WERI-Rb-1 (cell line): ENCODE results near the gene HPCAL4.
A peak's percentile ranks its signal among the peaks of the same experiment; 100 is the strongest.

Experiments used
- DNase-seq: peaks from one replicate; pipeline ENCODE4 v3.0.0-alpha.2; 2020
- H3K27ac ChIP-seq: fragments of 250-450 bp; sonication (Bioruptor Pico); 2 replicates; pipeline ENCODE4 v1.5.1; 2020; ENCODE audit warnings: mild to moderate bottlenecking, moderate library complexity
- H3K27me3 ChIP-seq: fragments of 250-450 bp; sonication (Bioruptor Pico); 2 replicates; pipeline ENCODE4 v1.5.1; 2021; ENCODE audit warnings: mild to moderate bottlenecking, low read depth, moderate library complexity; ENCODE audit not compliant: insufficient read depth, severe bottlenecking
- H3K36me3 ChIP-seq: fragments of 250-450 bp; sonication (Bioruptor Pico); 2 replicates; pipeline ENCODE4 v1.5.1; 2020; ENCODE audit warnings: mild to moderate bottlenecking, moderate library complexity
- H3K4me3 ChIP-seq: 2 replicates; pipeline ENCODE4 v1.5.1; 2011; ENCODE audit warnings: low read depth, mild to moderate bottlenecking, control low read depth, low read length
- H3K9me3 ChIP-seq: fragments of 250-450 bp; sonication (Bioruptor Pico); 2 replicates; pipeline ENCODE4 v1.5.1; 2021; ENCODE audit warnings: mild to moderate bottlenecking, moderate library complexity; ENCODE audit not compliant: severe bottlenecking
- TF ChIP-seq, protein P1 (sequence below): IDR thresholded peaks from 2 replicates; pipeline ENCODE4 v1.5.1; 2011; ENCODE audit warnings: low read depth, mild to moderate bottlenecking, control low read depth, inconsistent platforms, low read length

Gene HPCAL4

GRCh38 chr1:39646232-39647081 is 44.8 kb downstream of the HPCAL4 start:
- DNase-seq = peak; percentile 82
- Histone ChIP-seq H3K4me3 (peak overlapping the region; percentile 6; the same call in 1 of the 2 replicates), H3K9me3 (no peaks in the 10 kb centered on the region), H3K27ac (peak overlapping the region; percentile 83), H3K27me3 (no peaks in the 10 kb centered on the region), H3K36me3 (no peaks in the 10 kb centered on the region)
- TF ChIP-seq, protein P1, sequence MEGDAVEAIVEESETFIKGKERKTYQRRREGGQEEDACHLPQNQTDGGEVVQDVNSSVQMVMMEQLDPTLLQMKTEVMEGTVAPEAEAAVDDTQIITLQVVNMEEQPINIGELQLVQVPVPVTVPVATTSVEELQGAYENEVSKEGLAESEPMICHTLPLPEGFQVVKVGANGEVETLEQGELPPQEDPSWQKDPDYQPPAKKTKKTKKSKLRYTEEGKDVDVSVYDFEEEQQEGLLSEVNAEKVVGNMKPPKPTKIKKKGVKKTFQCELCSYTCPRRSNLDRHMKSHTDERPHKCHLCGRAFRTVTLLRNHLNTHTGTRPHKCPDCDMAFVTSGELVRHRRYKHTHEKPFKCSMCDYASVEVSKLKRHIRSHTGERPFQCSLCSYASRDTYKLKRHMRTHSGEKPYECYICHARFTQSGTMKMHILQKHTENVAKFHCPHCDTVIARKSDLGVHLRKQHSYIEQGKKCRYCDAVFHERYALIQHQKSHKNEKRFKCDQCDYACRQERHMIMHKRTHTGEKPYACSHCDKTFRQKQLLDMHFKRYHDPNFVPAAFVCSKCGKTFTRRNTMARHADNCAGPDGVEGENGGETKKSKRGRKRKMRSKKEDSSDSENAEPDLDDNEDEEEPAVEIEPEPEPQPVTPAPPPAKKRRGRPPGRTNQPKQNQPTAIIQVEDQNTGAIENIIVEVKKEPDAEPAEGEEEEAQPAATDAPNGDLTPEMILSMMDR = no peak

GRCh38 chr1:39645411-39646043 is 45.7 kb downstream of the HPCAL4 start:
- DNase-seq = no peak
- Histone ChIP-seq H3K27me3 (no peaks in the 10 kb centered on the region), H3K36me3 (no peaks in the 10 kb centered on the region), H3K4me3 (no peak overlapping the region), H3K27ac (no peak overlapping the region), H3K9me3 (no peaks in the 10 kb centered on the region)
- TF ChIP-seq, protein P1 = no peak

DNA sequence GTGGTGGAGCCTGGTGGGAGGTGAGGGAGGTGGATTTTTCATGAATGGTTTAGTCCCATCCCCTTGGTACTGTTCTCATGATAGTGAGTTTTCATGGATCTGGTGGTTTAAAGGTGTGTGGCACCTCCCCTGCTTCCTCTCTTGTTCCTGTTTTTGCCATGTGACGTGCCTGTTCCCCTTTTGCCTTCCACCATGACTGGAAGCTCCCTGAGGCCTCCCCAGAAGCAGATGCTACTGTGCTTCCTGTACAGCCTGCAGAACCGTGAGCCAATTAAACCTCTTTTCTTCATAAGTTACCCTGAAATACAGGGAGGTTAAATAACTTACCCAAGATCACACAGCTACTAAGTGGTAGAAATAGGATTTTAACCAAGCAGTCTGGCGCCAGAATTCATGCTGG is 47.5 kb downstream of the HPCAL4 start:
- no peaks in the 10 kb centered on the region for H3K9me3 ChIP-seq
- H3K27me3 ChIP-seq = no peaks in the 10 kb centered on the region
- no peaks in the 10 kb centered on the region for H3K36me3 ChIP-seq
- no peak overlapping the region for H3K4me3 ChIP-seq
- DNase-seq = no peak
- H3K27ac ChIP-seq = no peak overlapping the region
- TF ChIP-seq, protein P1 = no peak

- DNase-seq = no peak
- no peak overlapping the region for H3K4me3 ChIP-seq
- no peaks in the 10 kb centered on the region for H3K9me3 ChIP-seq
- no peaks in the 10 kb centered on the region for H3K27me3 ChIP-seq
- TF ChIP-seq, protein P1 = no peak
- no peaks in the 10 kb centered on the region for H3K36me3 ChIP-seq
- no peak overlapping the region for H3K27ac ChIP-seq
These were observed 48.4 kb downstream of the HPCAL4 start for GRCh38 chr1:39642796-39643195.

DNA sequence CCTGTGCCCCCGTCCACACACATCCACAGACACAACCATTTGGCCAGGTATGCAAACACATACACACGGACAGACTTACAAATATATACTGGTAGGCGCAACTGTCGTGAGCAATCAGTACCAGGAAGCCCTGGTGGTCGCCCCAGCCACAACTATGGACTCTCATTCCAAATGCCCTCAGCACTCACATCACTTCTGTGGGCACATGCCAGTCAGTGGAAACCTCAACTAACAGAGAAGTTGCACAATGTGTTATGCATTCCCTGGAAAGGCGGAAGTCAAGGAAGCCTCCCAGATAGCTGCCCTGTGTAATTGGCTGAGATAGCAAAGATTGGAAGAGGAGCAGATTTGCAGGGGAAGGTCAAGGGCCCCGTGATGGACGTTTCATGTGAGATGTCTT is 50.4 kb downstream of the HPCAL4 start:
- Histone ChIP-seq H3K27me3 (no peaks in the 10 kb centered on the region), H3K36me3 (0 out of 2 replicates have a peak, but pooled peaks cover 2% of the 10 kb centered on the region), H3K27ac (no peak overlapping the region), H3K4me3 (no peak overlapping the region), H3K9me3 (no peaks in the 10 kb centered on the region)
- no peak for DNase-seq
- TF ChIP-seq, protein P1 = no peak
